ENCODE results near the gene PRKACA. TPM values are rescaled to one million over a fixed set of nuclear protein-coding genes. Genes with fewer than 3 reads are reported as not detected.
"Not testable (repeated sequence)": the region's sequence is repeated elsewhere in the genome, so short reads cannot be mapped to it uniquely, and the experiment has no call there.

PRKACA gene
- total and polyA plus RNA-seq, 3 experiments from 2014 or later, result 1.5 to 81.0 (median 77.3) TPM

GRCh38 chr19:14146169-14146568, 28.6 kb upstream of the PRKACA start:
- H3K4me3 Mint-ChIP-seq; H3K27me3 Mint-ChIP-seq; H3K9me3 ChIP-seq (ENCODE audit: low read length); H3K4me3 ChIP-seq (ENCODE audit: low read length); H3K36me3 ChIP-seq (ENCODE audit: insufficient read depth, low read length); POLR2A ChIA-PET; H3K9me3 Mint-ChIP-seq; H3K27me3 ChIP-seq (ENCODE audit: insufficient read depth, low read length, poor library complexity, severe bottlenecking); DNase-seq; H3K36me3 Mint-ChIP-seq; H3K27ac ChIP-seq (ENCODE audit: low read depth, low read length): not testable (repeated sequence)
- H3K4me1 ChIP-seq (ENCODE audit: insufficient read depth, low read length), result peaks cover 39% of the 10 kb centered on the region
- H3K4me1 Mint-ChIP-seq, result peaks cover 19 to 48% (median 42%) of the 10 kb centered on the region in 3 donors
- CTCF ChIA-PET, result interaction anchor here (2.0 to 3.5 kb wide), 2 partner anchors 9 to 202 kb away, joined by 11 to 19 read pairs; partner anchors contain the start of gene ASF1B
- H3K27ac Mint-ChIP-seq, result peak overlapping the region in 4 of 8 donors; percentile 31 to 83 (median 58)

DNA sequence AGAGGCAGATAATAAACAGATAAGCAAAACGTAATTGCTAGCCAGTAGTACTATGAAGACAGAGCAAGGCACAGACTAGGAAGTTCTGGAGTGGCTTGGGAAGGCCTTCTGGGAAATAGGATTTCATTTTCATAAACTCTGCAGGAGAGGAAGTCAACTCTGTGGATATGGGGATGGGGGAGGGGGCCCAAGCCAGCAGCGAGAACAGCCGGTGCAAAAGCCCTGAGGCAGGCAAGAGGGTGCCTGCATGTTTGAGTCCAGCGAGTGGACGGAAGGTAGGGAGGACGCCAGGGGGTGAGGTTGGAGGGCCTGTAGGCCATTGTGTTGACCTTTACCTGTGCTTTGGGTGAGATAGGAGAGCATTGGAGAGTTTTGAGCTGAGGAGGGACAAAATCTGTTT, 27.8 kb upstream of the PRKACA start:
- no peak overlapping the region for H3K27ac ChIP-seq (ENCODE audit: low read depth, low read length)
- H3K4me1 ChIP-seq (ENCODE audit: insufficient read depth, low read length), result peaks cover 36% of the 10 kb centered on the region
- H3K9me3 ChIP-seq (ENCODE audit: low read length), result no peaks in the 10 kb centered on the region
- no peak for DNase-seq
- peak overlapping the region in 6 of 8 donors; percentile 7 to 67 (median 47) for H3K27ac Mint-ChIP-seq
- no peak overlapping the region for H3K4me3 Mint-ChIP-seq
- H3K36me3 ChIP-seq (ENCODE audit: insufficient read depth, low read length), result no peaks in the 10 kb centered on the region
- H3K9me3 Mint-ChIP-seq, result no peaks in the 10 kb centered on the region
- POLR2A ChIA-PET, result no interaction called here
- peaks cover 0 to 5% (median 0%) of the 10 kb centered on the region in 3 donors for H3K36me3 Mint-ChIP-seq
- H3K4me1 Mint-ChIP-seq, result peaks cover 19 to 48% (median 42%) of the 10 kb centered on the region in 3 donors
- no peak overlapping the region for H3K4me3 ChIP-seq (ENCODE audit: low read length)
- CTCF ChIA-PET, result interaction anchor here (0.6 to 3.5 kb wide), 4 partner anchors 8 to 947 kb away, joined by 3 to 19 read pairs (median 7); partner anchors contain the start of gene ASF1B
- H3K27me3 Mint-ChIP-seq, result no peaks in the 10 kb centered on the region
- H3K27me3 ChIP-seq (ENCODE audit: insufficient read depth, low read length, poor library complexity, severe bottlenecking), result no peaks in the 10 kb centered on the region

GRCh38 chr19:14142262-14143190, 25.0 kb upstream of the PRKACA start:
- CTCF ChIA-PET, result no interaction called here
- H3K4me3 ChIP-seq (ENCODE audit: low read length), result no peak overlapping the region
- H3K36me3 Mint-ChIP-seq, result peaks cover 0 to 9% (median 3%) of the 10 kb centered on the region in 3 donors
- H3K27me3 Mint-ChIP-seq, result no peaks in the 10 kb centered on the region
- H3K9me3 ChIP-seq (ENCODE audit: low read length), result no peaks in the 10 kb centered on the region
- H3K4me1 Mint-ChIP-seq, result peaks cover 8 to 36% (median 27%) of the 10 kb centered on the region in 3 donors
- peak overlapping the region in 2 of 8 donors; percentile 21 to 36 for H3K27ac Mint-ChIP-seq
- no peaks in the 10 kb centered on the region for H3K9me3 Mint-ChIP-seq
- no peaks in the 10 kb centered on the region for H3K36me3 ChIP-seq (ENCODE audit: insufficient read depth, low read length)
- DNase-seq, result no peak
- no peak overlapping the region for H3K27ac ChIP-seq (ENCODE audit: low read depth, low read length)
- no peaks in the 10 kb centered on the region for H3K27me3 ChIP-seq (ENCODE audit: insufficient read depth, low read length, poor library complexity, severe bottlenecking)
- peak overlapping the region in 1 of 7 donors; percentile 48 for H3K4me3 Mint-ChIP-seq
- POLR2A ChIA-PET, result no interaction called here
- peaks cover 14% of the 10 kb centered on the region for H3K4me1 ChIP-seq (ENCODE audit: insufficient read depth, low read length)

DNA sequence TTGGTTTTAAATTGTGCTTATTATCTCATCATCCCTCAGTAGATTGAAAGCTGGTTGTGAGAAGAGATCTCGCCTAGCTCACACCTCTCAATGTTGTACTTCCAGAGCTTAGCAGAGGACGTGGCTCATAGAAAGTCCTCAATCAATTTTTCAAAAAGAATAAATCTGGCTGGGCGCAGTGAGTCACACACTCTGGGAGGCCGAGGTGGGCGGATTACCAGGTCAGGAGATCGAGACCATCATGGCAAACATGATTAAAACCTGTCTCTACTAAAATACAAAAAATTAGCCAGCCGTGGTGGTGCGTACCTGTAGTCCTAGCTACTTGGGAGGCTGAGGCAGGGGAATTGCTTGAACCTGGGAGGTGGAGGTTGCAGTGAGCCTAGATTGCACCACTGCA, 23.5 kb upstream of the PRKACA start:
- POLR2A ChIA-PET, result interaction anchor here (0.6 kb wide), 1 partner anchor 64 kb away, joined by 3 read pairs; no protein-coding TSS in a partner anchor

GRCh38 chr19:14139944-14140343, 22.4 kb upstream of the PRKACA start:
- no peaks in the 10 kb centered on the region for H3K9me3 ChIP-seq (ENCODE audit: low read length)
- H3K4me3 ChIP-seq (ENCODE audit: low read length), result no peak overlapping the region
- ChIA-PET POLR2A (interaction anchor here (0.6 kb wide), 1 partner anchor 246 kb away, joined by 10 read pairs; no protein-coding TSS in a partner anchor), CTCF (interaction anchor here (0.7 to 2.5 kb wide), 5 partner anchors 59 to 264 kb away, joined by 3 to 12 read pairs (median 4); no protein-coding TSS in a partner anchor)
- H3K4me3 Mint-ChIP-seq, result peak overlapping the region in 5 of 7 donors; percentile 12 to 70 (median 36)
- DNase-seq, result no peak
- peaks cover 0 to 12% (median 3%) of the 10 kb centered on the region in 3 donors for H3K36me3 Mint-ChIP-seq
- peak overlapping the region in 4 of 8 donors; percentile 17 to 83 (median 58) for H3K27ac Mint-ChIP-seq
- H3K4me1 Mint-ChIP-seq, result peaks cover 16 to 40% (median 35%) of the 10 kb centered on the region in 3 donors
- no peaks in the 10 kb centered on the region for H3K9me3 Mint-ChIP-seq
- no peaks in the 10 kb centered on the region for H3K27me3 ChIP-seq (ENCODE audit: insufficient read depth, low read length, poor library complexity, severe bottlenecking)
- H3K27ac ChIP-seq (ENCODE audit: low read depth, low read length), result no peak overlapping the region
- no peaks in the 10 kb centered on the region for H3K27me3 Mint-ChIP-seq
- H3K4me1 ChIP-seq (ENCODE audit: insufficient read depth, low read length), result peaks cover 23% of the 10 kb centered on the region
- H3K36me3 ChIP-seq (ENCODE audit: insufficient read depth, low read length), result no peaks in the 10 kb centered on the region

More for the DNA sequence above, 23.5 kb upstream of the PRKACA start:
- no peaks in the 10 kb centered on the region for H3K36me3 ChIP-seq (ENCODE audit: insufficient read depth, low read length)
- no peak overlapping the region for H3K4me3 Mint-ChIP-seq
- peaks cover 10 to 41% (median 32%) of the 10 kb centered on the region in 3 donors for H3K4me1 Mint-ChIP-seq
- H3K36me3 Mint-ChIP-seq, result peaks cover 0 to 12% (median 3%) of the 10 kb centered on the region in 3 donors
- H3K4me1 ChIP-seq (ENCODE audit: insufficient read depth, low read length), result peaks cover 16% of the 10 kb centered on the region
- CTCF ChIA-PET, result interaction anchor here (1.1 to 2.5 kb wide), 2 partner anchors 67 to 207 kb away, joined by 4 to 12 read pairs; no protein-coding TSS in a partner anchor
- DNase-seq, result no peak
- H3K4me3 ChIP-seq (ENCODE audit: low read length), result no peak overlapping the region
- no peak overlapping the region for H3K27ac Mint-ChIP-seq
- no peaks in the 10 kb centered on the region for H3K9me3 Mint-ChIP-seq
- H3K9me3 ChIP-seq (ENCODE audit: low read length), result no peaks in the 10 kb centered on the region
- no peaks in the 10 kb centered on the region for H3K27me3 ChIP-seq (ENCODE audit: insufficient read depth, low read length, poor library complexity, severe bottlenecking)
- H3K27ac ChIP-seq (ENCODE audit: low read depth, low read length), result no peak overlapping the region
- H3K27me3 Mint-ChIP-seq, result no peaks in the 10 kb centered on the region

GRCh38 chr19:14138576-14139265, 21.2 kb upstream of the PRKACA start:
- CTCF ChIA-PET, result interaction anchor here (2.5 kb wide), 1 partner anchor 210 kb away, joined by 12 read pairs; no protein-coding TSS in a partner anchor
- Histone ChIP-seq H3K9me3 (ENCODE audit: low read length) (no peaks in the 10 kb centered on the region), H3K36me3 (ENCODE audit: insufficient read depth, low read length) (no peaks in the 10 kb centered on the region), H3K4me3 (ENCODE audit: low read length) (no peak overlapping the region), H3K27me3 (ENCODE audit: insufficient read depth, low read length, poor library complexity, severe bottlenecking) (no peaks in the 10 kb centered on the region), H3K27ac (ENCODE audit: low read depth, low read length) (no peak overlapping the region), H3K4me1 (ENCODE audit: insufficient read depth, low read length) (peaks cover 23% of the 10 kb centered on the region)
- Mint-ChIP-seq H3K27ac (peak overlapping the region in 6 of 8 donors; percentile 48 to 88 (median 62)), H3K27me3 (no peaks in the 10 kb centered on the region), H3K4me1 (peaks cover 16 to 46% (median 35%) of the 10 kb centered on the region in 3 donors), H3K36me3 (peaks cover 0 to 12% (median 3%) of the 10 kb centered on the region in 3 donors), H3K9me3 (no peaks in the 10 kb centered on the region), H3K4me3 (peak overlapping the region; percentile 58 to 93 (median 71))
- no peak for DNase-seq
- POLR2A ChIA-PET, result no interaction called here

- H3K9me3 Mint-ChIP-seq, result no peaks in the 10 kb centered on the region
- peaks cover 0 to 8% (median 3%) of the 10 kb centered on the region in 3 donors for H3K36me3 Mint-ChIP-seq
- H3K4me1 Mint-ChIP-seq, result peaks cover 16 to 32% (median 29%) of the 10 kb centered on the region in 3 donors
- Histone ChIP-seq H3K9me3 (ENCODE audit: low read length) (no peaks in the 10 kb centered on the region), H3K27me3 (ENCODE audit: insufficient read depth, low read length, poor library complexity, severe bottlenecking) (no peaks in the 10 kb centered on the region), H3K4me1 (ENCODE audit: insufficient read depth, low read length) (peaks cover 15% of the 10 kb centered on the region), H3K27ac (ENCODE audit: low read depth, low read length) (peak within 1 kb of the TSS; percentile 93), H3K36me3 (ENCODE audit: insufficient read depth, low read length) (no peaks in the 10 kb centered on the region), H3K4me3 (ENCODE audit: low read length) (peak within 1 kb of the TSS; percentile 85)
- peak within 1 kb of the TSS; percentile 70 to 98 (median 94) for H3K27ac Mint-ChIP-seq
- H3K27me3 Mint-ChIP-seq, result no peaks in the 10 kb centered on the region
- CTCF ChIA-PET, result interaction anchor here (0.6 to 3.8 kb wide), 95 partner anchors 10 to 988 kb away, joined by 3 to 61 read pairs (median 4); partner anchors contain the start of genes ADGRE5, C19orf67, DCAF15 and MISP3
- peak within 1 kb of the TSS; percentile 83 to 94 (median 90) for H3K4me3 Mint-ChIP-seq
- POLR2A ChIA-PET, result interaction anchor here (0.6 to 1.9 kb wide), 27 partner anchors 11 to 382 kb away, joined by 3 to 15 read pairs (median 4); partner anchors contain the start of genes ADGRE5, BRME1, CC2D1A and DNAJB1
- DNase-seq, result peak; percentile 93 to 99 (median 99)
Measured at GRCh38 chr19:14136509-14137281, 19.1 kb upstream of the PRKACA start, which contains the start of gene ASF1B. Gene ASF1B, minus strand, starts transcription at chr19:14136589. Its CDS starts 133 bp downstream, at chr19:14136456.
